Measurements from ENCODE around the gene GPHB5. TPM values are rescaled to one million over a fixed set of nuclear protein-coding genes. Genes with fewer than 3 reads are reported as not detected.

Gene GPHB5
- total RNA-seq, 1 donor from 2014 or later: not detected

- no peaks in the 10 kb centered on the region for H3K9me3 Mint-ChIP-seq (ENCODE audit: unreplicated experiment)
- H3K4me1 ChIP-seq (ENCODE audit: insufficient read depth, low read length): no peaks in the 10 kb centered on the region
- H3K9me3 ChIP-seq (ENCODE audit: insufficient read depth, low read depth, low read length): no peaks in the 10 kb centered on the region
- H3K4me2 ChIP-seq (ENCODE audit: low read length): no peak overlapping the region
- no peaks in the 10 kb centered on the region for H4K20me1 ChIP-seq (ENCODE audit: insufficient read depth, low read length)
- H3K4me1 Mint-ChIP-seq (ENCODE audit: low read depth, unreplicated experiment): no peaks in the 10 kb centered on the region
- no peak overlapping the region for H2AFZ ChIP-seq (ENCODE audit: low read depth, low read length)
- H3K36me3 ChIP-seq (ENCODE audit: insufficient read depth, low read length): no peaks in the 10 kb centered on the region
- DNase-seq (ENCODE audit: low read depth): no peak
- no peaks in the 10 kb centered on the region for H3K27me3 Mint-ChIP-seq (ENCODE audit: low read depth, unreplicated experiment)
- no peak overlapping the region for H3K27ac Mint-ChIP-seq (ENCODE audit: unreplicated experiment)
- no peaks in the 10 kb centered on the region for H3K27me3 ChIP-seq (ENCODE audit: insufficient read depth, low read length)
- FAIRE-seq: no peak
- TF ChIP-seq CTCF (IDR thresholded peaks at IDR 0.05; ENCODE audit: insufficient read depth, low read depth, low read length) (no peak), EZH2 (IDR thresholded peaks at IDR 0.05; ENCODE audit: insufficient read depth, low read length) (no peak)
- H3K9ac ChIP-seq (ENCODE audit: low read length): no peak overlapping the region
- H3K36me3 Mint-ChIP-seq (ENCODE audit: low read depth, unreplicated experiment): no peaks in the 10 kb centered on the region
- H3K79me2 ChIP-seq (ENCODE audit: insufficient read depth, low read length): no peaks in the 10 kb centered on the region
- no peak overlapping the region for H3K4me3 ChIP-seq (ENCODE audit: insufficient read depth, low read depth, low read length)
- no peak overlapping the region for H3K27ac ChIP-seq (ENCODE audit: low read depth, low read length)
- no peak overlapping the region for H3K4me3 Mint-ChIP-seq (ENCODE audit: unreplicated experiment)
These were observed 16.7 kb downstream of the GPHB5 start for GRCh38 chr14:63301891-63302534.

GRCh38 chr14:63300854-63301253, 17.9 kb downstream of the GPHB5 start:
- H3K9me3 ChIP-seq (ENCODE audit: insufficient read depth, low read depth, low read length): no peaks in the 10 kb centered on the region
- no peaks in the 10 kb centered on the region for H3K36me3 ChIP-seq (ENCODE audit: insufficient read depth, low read length)
- Mint-ChIP-seq H3K9me3 (ENCODE audit: unreplicated experiment) (no peaks in the 10 kb centered on the region), H3K4me3 (ENCODE audit: unreplicated experiment) (no peak overlapping the region), H3K27ac (ENCODE audit: unreplicated experiment) (no peak overlapping the region), H3K36me3 (ENCODE audit: low read depth, unreplicated experiment) (no peaks in the 10 kb centered on the region), H3K27me3 (ENCODE audit: low read depth, unreplicated experiment) (no peaks in the 10 kb centered on the region), H3K4me1 (ENCODE audit: low read depth, unreplicated experiment) (peaks cover 8% of the 10 kb centered on the region)
- no peak overlapping the region for H2AFZ ChIP-seq (ENCODE audit: low read depth, low read length)
- FAIRE-seq (no peak), DNase-seq (ENCODE audit: low read depth) (no peak)
- H3K27ac ChIP-seq (ENCODE audit: low read depth, low read length): no peak overlapping the region
- H3K27me3 ChIP-seq (ENCODE audit: insufficient read depth, low read length): no peaks in the 10 kb centered on the region
- H4K20me1 ChIP-seq (ENCODE audit: insufficient read depth, low read length): no peaks in the 10 kb centered on the region
- TF ChIP-seq CTCF (IDR thresholded peaks at IDR 0.05; ENCODE audit: insufficient read depth, low read depth, low read length) (no peak), EZH2 (IDR thresholded peaks at IDR 0.05; ENCODE audit: insufficient read depth, low read length) (no peak)
- H3K4me3 ChIP-seq (ENCODE audit: insufficient read depth, low read depth, low read length): no peak overlapping the region
- no peaks in the 10 kb centered on the region for H3K79me2 ChIP-seq (ENCODE audit: insufficient read depth, low read length)
- H3K4me1 ChIP-seq (ENCODE audit: insufficient read depth, low read length): no peaks in the 10 kb centered on the region
- H3K9ac ChIP-seq (ENCODE audit: low read length): no peak overlapping the region
- H3K4me2 ChIP-seq (ENCODE audit: low read length): no peak overlapping the region

GRCh38 chr14:63299351-63300110, 19.2 kb downstream of the GPHB5 start:
- FAIRE-seq: no peak

More at GRCh38 chr14:63299351-63300110, 19.2 kb downstream of the GPHB5 start:
- Histone ChIP-seq H3K4me1 (ENCODE audit: insufficient read depth, low read length) (no peaks in the 10 kb centered on the region), H3K9ac (ENCODE audit: low read length) (no peak overlapping the region), H3K36me3 (ENCODE audit: insufficient read depth, low read length) (no peaks in the 10 kb centered on the region), H3K9me3 (ENCODE audit: insufficient read depth, low read depth, low read length) (no peaks in the 10 kb centered on the region), H4K20me1 (ENCODE audit: insufficient read depth, low read length) (no peaks in the 10 kb centered on the region), H3K79me2 (ENCODE audit: insufficient read depth, low read length) (no peaks in the 10 kb centered on the region), H3K27ac (ENCODE audit: low read depth, low read length) (no peak overlapping the region), H2AFZ (ENCODE audit: low read depth, low read length) (no peak overlapping the region), H3K27me3 (ENCODE audit: insufficient read depth, low read length) (no peaks in the 10 kb centered on the region), H3K4me2 (ENCODE audit: low read length) (no peak overlapping the region), H3K4me3 (ENCODE audit: insufficient read depth, low read depth, low read length) (no peak overlapping the region)
- no peak for TF ChIP-seq EZH2 (IDR thresholded peaks at IDR 0.05; ENCODE audit: insufficient read depth, low read length)
- DNase-seq (ENCODE audit: low read depth): no peak
- H3K4me1 Mint-ChIP-seq (ENCODE audit: low read depth, unreplicated experiment): peaks cover 8% of the 10 kb centered on the region
- no peaks in the 10 kb centered on the region for H3K27me3 Mint-ChIP-seq (ENCODE audit: low read depth, unreplicated experiment)
- no peaks in the 10 kb centered on the region for H3K36me3 Mint-ChIP-seq (ENCODE audit: low read depth, unreplicated experiment)
- H3K27ac Mint-ChIP-seq (ENCODE audit: unreplicated experiment): no peak overlapping the region
- no peaks in the 10 kb centered on the region for H3K9me3 Mint-ChIP-seq (ENCODE audit: unreplicated experiment)
- H3K4me3 Mint-ChIP-seq (ENCODE audit: unreplicated experiment): no peak overlapping the region
